Measurements from ENCODE around the gene PCGF3.
"Not testable (repeated sequence)": the region's sequence is repeated elsewhere in the genome, so short reads cannot be mapped to it uniquely, and the experiment has no call there.

The PCGF3 gene

DNA sequence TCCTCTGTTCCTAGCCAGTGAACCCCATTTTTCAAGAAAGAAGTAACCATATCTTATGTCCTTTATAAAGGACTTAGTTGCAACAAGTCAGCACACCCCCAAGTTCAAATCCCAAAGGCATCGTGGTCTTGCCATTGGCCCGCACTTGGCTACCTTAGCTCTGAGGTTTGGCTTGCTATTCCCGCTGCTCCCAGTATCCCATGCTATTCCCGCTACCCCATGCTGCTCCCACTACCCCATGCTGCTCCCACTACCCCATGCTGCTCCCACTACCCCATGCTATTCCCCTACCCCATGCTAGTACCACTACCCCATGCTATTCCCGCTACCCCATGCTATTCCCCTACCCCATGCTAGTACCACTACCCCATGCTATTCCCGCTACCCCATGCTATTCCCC lies 37.4 kb upstream of the PCGF3 start:
- DNase-seq (ENCODE audit: low spot score): not testable (repeated sequence)

DNA sequence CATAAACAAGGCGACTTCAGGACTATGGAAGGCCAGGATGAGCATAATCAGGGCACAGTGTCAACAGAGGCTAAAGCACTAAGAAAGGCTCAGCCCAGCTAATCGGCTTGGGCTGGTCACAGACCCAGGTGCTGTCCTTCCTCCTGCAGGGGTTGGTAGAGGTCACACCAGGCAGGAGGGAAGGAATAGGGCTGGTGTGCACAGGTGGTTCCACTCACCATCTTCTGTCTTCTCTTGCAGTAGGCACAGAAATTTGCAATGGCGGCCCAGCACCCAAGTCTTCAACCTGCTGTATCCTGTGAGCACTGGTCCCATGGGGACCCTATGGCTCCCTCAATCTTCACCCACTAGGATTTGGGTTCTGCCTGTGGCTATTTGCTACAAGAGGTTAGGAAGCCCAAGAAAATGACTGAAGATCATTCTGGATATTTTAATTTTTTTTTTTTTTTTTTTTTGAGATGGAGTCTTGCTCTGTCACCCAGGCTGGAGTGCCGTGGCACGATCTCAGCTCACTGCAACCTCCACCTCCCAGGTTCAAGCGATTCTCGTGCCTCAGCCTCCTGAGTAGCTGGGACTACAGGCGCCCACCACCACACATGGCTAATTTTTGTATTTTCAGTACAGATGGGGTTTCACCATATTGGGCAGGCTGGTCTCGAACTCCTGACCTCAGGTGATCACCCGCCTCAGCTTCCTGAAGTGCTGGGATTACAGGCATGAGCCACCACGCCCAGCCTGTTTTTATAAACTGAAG lies 35.6 kb upstream of the PCGF3 start:
- DNase-seq (ENCODE audit: low spot score): not testable (repeated sequence)

DNA sequence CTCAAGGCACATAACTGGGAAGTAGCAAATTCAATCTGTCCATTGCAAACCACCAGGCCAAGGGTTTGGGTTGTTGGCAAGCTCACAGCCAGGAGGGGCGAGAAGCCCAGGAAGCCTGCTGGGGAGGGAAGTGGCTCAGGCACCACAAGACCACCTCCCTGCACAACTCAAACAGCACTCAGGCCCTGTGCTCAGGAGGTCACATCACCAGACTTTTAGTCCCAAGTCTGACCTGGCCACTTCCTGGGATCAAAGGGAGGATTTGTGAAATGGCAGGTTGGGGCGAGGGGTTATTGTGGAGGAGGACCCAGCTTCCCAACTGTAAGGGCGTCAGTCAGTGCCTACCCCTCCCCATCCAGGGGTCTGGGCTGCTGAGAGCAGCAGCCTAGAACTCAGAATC lies 33.9 kb upstream of the PCGF3 start:
- no peak for DNase-seq (ENCODE audit: low spot score)

DNA sequence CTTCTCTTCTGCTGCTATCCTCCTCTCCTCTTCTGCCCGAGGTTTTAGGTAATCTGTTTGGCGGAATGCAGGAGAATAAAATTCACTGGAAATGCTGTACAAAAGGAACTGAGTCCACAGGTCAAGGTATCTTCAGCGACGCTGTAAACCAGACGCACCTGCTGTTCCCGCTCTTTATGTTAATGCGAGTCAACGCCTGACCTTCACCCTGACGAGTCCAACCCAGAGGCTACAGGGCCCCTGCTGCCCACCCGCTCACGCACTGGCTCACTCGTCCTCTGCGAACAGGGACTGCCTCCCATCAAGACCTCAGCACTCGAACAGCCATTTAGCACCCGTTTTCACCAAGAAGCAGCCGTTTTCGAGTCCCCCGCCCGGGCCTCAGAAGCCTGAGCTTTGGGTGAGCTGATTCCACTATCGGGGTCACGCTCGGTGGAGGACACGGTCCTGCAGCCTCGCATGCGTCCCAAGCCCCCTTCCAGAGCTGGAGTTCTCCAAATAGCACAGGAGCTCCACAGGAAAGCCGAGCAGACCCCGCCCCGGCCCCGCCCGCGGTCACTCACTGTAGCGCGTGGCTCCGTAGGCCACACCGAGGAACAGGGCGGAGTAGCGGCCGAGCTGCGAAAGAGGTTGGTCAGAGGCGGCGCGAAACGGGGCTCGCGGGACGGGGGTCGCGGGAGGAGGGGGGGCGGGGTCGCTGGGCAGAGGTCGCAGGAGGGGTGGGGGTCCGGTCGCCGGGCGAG lies 32.1 kb upstream of the PCGF3 start:
- peak; percentile 39 for DNase-seq (ENCODE audit: low spot score)

DNA sequence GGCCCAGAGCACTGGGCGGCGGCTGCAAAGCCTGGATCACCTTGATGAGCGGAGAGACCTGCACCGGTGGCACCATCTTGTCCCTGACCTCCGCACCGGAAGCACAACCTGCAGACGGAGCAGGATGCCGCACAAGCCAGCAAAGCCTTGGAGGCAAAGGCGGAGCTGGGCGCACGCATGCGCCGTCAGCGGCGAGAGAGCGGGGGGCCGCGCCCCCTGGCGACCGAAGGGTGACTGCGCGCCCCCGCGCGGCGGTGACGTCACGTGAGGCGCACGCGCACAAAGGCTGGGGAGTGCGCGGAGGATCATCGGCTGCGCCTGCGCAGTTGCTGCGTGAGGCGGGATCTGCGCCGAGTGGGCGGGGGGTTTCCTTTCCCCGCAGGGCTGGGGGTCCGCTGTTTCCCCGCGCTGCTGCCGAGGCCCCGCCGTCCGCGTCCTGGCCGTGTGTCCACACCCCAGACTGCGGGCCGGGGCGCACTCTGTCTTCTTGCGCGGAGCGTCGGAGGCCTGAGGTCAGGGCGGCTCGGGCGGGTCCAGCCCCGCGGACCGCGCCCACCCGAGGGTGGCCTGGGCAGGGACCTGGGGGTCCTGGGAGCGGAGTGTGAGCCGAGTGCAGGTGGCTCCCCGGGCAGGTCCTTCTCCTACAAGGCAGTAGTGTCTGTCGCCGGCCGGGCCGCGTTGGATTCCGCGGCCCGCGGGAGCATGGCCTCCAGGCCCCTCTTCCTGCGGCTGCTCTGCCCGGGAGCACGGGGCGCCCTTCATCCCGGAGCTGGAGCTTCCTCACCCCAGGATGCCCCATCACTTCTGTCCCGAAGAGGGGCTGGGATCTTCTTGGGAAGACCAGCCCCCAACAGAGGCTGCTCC lies 31.2 kb upstream of the PCGF3 start, which contains the start of the genes ATP5ME and MYL5:
ATP5ME (minus strand) TSS at position 105 of the 864 bp plus-strand sequence; CDS start at position 76, 29 bp downstream.
MYL5 (plus strand) TSS at position 371 of the 864 bp plus-strand sequence. CDS start 3,485 bp downstream, outside the sequence.
- peak; percentile 100 for DNase-seq (ENCODE audit: low spot score)

DNA sequence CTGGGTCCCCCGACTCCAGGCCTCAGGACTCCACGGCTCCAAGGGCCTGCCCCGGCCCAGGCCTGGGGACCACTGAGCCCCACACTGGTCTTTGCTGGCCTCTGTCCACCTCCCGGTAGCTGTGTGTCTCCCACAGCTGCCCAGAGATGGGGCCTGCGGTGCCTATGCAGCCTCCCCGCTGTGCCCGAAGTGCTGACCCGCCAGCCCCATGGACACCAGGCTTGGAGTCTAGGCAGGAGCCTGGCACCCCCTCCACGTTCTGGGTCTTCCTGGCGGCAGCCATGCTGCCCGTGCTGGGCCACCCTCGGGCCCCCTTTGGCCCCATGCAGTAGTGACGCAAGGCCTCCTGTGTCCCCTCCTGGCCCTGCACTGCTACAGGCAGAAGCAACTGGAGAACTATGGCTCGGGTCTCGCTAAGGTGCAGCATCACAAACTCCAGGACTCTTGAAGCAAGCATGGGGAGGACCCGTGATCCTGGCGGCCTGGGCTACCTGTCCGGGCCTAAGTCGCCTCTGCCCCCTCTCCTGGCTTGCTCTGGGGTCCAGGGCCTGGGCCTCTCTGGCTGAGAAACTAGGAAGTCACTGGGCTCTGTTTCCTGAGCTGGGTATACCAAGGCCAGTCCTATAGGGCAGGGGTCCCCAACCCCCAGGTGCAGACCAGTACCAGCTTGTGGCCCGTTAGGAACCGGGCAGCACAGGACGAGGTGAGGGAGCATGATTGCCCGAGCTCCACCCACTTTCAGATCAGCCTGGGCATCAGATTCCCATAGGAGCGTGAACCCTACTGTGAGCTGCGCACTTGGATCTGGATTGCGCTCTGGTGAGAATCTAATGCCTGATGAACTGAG lies 30.4 kb upstream of the PCGF3 start:
- DNase-seq (ENCODE audit: low spot score): peak; percentile 21

DNA sequence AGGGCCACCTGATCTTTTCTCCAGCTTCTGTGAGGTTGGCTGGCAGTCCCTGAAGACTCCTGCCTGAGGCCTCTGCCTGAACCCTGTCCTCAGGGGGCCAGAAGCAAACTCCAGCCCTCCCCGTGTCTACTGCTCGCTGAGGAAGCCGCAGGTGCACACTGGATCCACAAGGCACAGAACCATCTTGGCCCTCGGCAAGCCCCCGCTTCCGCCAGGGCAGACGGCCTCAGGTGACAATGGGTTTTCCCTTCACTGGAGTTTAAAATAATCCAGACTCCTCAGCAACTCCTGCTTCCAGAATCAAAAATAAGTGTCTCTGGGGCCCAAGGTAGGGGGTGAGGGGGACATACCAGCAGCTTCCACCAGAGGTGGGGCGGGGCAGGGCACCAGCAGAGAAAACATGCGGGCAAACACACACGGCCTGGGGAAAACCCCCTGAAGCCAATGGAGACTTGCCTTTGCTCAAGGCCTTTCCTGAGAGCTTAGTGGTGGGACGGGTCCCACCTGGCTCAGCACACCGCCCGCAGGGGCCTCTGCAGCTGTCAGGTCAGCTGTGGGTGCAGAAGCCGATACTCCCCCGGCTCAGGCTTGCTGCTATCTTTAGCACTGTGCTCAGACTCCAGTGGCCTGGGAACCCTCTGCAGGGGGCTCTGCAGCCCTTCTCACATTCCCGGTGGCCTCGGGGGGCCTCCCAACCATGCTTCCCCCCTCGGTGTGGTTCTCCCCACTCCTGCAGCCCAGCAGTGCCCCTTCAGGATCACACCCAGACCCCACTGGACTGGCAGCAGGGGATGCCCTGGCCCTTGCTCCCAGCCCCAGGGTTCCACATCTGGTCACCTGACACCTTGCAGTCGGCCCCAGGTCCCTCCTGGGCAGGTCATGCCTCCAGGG lies 29.4 kb upstream of the PCGF3 start:
- no peak for DNase-seq (ENCODE audit: low spot score)

DNA sequence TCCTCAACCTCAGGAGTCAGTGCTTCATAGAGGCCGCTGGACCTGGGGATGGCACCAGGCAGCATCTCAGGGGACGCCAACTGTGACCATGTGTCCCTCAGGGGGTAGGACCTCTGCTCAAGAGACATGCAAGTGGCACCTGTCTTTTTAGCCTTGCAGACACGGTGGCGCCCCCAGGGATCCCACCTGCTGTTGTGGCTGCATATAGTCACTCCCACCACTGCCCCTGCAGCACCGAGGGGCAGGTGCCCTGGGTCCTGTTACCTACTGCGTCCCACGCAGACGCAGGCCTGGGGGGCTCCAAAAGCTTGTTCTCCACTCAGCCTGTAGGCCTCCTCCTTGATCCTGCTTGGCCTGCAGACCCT lies 28.8 kb upstream of the PCGF3 start:
- DNase-seq (ENCODE audit: low spot score): no peak

DNA sequence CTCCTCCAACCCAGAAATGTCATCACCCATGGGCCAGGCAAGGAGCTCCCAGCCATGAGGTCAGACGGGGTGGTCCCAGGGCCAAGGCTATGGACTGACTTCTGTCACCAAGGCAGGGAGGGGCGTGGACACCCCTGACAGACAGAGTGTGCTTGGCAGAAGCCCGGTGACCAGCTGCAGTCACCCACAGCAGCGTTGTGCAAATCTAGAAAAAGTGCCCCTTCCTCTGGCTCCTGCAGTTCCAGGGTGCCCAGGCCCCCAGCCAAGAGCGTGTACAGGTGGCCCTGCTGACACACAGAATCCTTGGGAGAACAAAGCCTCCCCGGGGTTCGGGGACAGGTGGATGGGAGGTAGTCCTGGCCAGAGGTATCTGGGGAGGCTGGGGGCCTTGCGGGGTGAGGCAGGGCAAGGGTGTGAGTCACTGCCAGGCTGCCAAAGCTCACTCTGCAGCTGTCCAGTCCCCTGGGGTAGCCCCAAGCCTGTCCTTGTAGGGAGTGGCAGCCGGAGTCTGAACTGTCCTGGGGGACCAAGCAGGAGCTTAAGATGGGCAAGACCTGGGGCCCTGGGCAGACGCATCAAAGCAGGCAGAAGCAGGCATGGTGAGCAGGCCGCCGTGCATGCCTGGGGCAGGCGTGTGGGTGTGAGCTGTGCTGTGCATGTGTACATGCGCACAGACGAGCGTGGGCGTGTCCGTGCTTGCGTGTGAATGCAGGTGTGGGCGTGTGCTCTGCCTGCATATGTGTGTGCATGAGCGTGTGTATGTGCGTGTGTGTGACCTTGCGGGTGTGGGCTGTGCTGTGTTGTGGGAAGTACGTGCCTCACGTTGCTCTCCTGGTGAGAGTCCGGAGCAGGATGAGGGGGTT lies 28.0 kb upstream of the PCGF3 start:
- DNase-seq (ENCODE audit: low spot score): no peak

DNA sequence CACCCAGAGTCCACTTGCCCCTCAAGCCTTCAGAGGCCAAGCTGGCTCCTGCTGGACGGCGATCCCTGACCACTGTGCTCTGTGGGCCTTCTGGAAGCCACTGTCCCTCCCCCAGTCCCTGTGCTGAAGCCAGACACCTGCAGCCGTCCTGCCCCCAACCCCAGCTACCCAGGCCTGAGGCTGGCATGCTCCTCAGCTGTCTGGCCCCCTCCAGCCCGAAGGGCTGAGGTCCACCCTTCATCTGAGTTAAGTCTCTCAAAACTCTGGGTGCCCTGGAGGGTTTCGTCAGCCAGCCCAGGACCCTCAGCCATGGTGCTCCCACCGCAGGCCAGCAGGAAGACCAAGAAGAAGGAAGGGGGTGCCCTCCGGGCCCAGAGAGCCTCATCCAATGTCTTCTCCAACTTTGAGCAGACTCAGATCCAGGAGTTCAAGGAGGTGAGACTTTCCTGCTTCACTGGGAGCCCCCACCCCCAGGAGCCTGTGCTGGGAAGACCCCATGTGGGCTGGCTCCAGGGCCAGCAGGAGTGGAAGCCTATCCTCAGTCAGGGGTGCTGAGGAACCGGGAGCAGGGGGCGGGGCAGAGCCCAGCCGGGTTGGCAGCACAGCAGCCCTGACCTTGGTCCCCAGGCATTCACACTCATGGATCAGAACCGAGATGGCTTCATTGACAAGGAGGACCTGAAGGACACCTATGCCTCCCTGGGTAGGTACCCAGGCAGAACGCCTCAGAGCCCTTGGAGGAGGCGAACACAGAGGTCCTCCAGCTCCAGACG lies 27.1 kb upstream of the PCGF3 start:
- DNase-seq (ENCODE audit: low spot score): no peak

DNA sequence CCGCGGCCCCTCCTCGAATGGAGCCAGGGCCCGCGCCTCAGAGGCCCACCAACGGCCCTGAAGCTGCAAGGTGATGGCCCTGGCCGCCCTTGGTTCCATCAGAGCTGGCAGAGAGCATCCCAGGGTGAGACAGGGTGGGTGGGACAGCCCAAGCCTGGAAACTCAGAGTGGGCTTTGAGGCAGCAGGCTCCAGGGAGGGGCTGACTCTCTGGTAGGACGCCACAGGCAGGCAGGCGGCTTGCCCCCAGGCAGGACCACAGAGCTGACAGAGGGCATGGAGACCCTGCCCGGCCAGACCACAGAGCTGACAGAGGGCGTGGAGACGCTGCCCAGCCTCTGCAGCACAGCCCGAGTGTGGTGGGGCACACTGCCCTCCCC lies 26.5 kb upstream of the PCGF3 start:
- DNase-seq (ENCODE audit: low spot score): no peak

DNA sequence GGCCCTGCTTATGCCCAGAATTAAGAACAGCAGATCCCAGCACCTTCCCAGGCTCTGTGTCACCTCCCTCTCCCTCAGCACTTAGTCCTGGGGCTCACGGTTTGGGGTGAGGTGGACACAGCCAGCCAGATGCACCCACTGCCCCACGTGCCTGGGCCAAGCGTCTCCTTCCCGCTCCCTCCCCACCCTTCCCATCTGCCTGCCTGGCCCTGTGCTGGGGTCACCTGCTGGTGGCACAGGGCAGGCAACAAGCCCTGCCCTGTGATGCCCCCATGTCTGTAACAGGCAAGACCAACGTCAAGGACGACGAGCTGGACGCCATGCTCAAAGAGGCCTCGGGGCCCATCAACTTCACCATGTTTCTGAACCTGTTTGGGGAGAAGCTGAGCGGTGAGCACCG lies 26.0 kb upstream of the PCGF3 start:
- DNase-seq (ENCODE audit: low spot score): no peak

DNA sequence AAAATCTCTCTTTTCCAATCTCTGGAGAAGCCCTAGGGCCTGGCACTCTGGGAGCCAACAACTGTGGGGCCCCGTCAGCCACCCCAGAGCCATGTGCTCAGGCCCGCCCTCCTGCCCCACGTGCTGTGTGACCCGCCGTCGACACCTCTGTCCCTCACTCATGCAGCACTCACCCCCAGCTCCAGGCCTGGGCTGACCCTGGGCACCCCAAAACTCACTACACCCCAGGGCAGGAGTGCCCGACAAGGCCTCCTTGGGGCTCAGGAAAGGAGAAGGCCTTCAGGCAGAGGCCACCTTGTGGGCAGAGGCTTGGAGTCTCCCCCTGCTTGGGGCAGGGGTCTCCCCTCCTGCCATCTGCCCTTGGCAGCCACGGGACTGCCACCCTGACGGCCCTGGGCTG lies 25.5 kb upstream of the PCGF3 start:
- no peak for DNase-seq (ENCODE audit: low spot score)

DNA sequence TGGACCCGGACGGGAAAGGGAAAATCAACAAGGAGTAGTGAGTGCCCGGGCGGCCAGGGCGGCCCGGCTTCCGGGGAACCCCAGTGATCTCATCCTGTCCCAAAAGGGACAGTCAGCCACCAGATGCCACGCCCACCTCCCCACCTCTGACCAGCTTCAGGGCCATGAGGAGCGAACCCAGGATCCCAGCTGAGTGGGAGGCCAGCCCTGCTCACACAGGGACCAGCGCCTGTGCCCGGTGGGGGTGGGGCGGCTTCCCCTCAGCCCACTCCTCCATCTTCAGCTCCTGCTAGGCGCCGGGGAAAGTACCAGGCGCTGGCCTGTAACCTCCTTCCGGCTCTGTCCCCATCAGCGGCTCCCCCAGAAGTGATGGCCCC lies 25.1 kb upstream of the PCGF3 start:
- DNase-seq (ENCODE audit: low spot score): peak; percentile 41

DNA sequence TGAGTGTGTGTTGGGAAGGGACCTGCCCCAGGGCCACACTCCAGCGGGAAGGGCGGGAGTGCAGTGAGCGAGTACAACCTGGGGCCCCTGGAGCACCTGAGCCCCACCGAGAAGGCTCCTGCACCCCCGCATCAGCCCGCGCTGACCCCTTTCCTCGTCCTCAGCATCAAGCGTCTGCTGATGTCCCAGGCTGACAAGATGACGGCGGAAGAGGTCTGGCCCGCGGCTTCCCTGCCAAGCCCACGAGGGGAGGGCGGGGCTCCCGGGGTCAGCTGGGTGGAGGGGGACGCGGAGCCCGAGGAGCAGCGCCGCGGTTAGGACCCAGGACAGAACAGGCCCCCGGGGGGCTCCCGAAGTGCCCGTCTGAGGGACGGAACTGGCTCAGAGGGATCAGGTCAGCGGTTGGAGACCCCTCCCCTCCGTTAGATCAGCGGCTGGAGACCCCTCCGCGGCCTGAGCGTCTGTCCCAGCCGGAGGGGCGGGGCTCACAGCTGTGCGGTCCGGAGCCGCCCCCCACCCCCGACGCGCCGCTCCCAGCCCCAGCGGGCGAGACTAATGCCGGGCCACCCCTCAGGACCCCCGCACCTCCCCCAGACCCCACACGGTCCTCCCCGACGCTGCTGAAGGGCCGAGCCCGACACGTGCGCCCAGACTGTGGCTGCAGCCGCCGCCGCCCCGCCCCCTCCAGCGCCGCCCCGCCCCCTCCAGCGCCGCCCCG lies 24.5 kb upstream of the PCGF3 start:
- DNase-seq (ENCODE audit: low spot score): peak; percentile 67

DNA sequence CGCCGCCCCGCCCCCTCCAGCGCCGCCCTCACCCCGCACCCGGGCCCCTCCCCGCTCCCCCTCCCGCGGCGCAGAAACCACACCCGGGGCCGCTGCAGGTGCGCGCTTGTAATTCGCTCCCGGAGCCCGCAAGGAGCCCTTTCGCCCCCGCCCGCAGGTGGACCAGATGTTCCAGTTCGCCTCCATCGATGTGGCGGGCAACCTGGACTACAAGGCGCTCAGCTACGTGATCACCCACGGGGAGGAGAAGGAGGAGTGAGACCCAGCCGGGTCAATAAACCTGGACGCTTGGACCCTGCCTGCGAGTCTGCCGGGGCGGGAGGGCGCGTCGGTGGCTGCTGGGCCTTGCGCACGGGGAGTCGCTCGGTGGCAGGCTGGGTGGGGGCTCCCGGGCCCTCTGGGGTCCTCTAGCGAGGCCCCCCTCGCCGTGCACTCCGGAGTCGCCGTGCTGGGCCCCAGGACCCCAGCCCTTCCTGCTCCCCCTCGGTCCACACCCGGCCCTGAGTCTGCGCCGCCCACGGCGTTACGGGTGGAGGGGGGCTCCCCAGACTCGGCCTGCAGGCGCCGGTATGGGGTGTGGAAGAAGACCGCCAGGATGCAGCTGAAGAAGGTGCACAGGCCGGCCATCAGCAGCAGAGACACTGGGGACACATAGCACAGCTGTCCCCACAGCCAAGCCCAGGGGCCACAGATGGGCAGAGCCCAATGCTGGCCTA lies 23.7 kb upstream of the PCGF3 start:
- no peak for DNase-seq (ENCODE audit: low spot score)

DNA sequence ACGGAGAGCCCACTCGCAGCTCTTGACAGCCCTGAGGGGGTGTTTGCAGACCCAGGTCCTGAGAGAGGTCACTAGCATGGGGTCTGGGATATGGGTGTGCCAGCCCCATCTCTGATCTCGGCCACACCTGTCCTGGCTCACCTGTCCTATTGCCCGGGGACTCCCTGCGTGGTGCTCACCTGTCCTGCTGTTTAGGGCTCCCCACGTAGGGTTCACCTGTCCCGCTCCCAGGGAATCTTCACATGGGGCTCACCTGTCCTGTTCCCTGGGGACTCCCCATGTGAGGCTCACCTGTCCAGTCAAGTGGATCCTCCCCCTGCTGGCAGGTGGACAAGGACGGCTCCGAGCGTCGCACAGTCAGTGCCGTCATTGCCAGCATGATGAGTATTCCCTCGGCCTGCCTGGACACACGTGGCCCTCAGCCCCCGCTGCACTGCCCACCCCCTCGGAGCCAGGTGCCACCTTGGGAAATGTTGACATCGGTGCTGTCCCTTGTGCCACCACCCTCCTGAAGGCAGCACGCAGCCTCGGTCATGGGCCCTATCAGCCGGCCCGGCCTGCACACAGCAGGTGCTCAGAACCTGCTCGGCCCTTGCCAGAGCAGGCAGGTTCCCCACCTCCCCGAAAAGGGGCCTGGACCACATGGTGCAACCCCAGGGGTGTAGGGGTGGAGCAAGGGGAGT lies 23.0 kb upstream of the PCGF3 start:
- no peak for DNase-seq (ENCODE audit: low spot score)

Data from AG08395 (cell line).